Fibroblast of lung (primary cell): ENCODE results near the gene APOBR.

Source experiments
- EZH2 ChIP-seq: IDR thresholded peaks from 2 replicates; pipeline ENCODE4 v1.5.1; 2012; ENCODE audit warnings: low read length, control low read depth, mild to moderate bottlenecking; ENCODE audit errors: missing control alignments
- TF ChIP-seq, protein P1 (sequence below), 2 donors: IDR thresholded peaks in 1 of 2; conservative IDR thresholded peaks in 1 of 2; 1 replicate in 1 of 2; 2 replicates in 1 of 2; pipeline ENCODE4 v1.5.1; 2011 to 2012; ENCODE audit warnings: low read length in 2 of 2, control low read depth in 1 of 2, inconsistent platforms in 1 of 2, low read depth in 1 of 2, mild to moderate bottlenecking in 1 of 2

GRCh38 chr16:28502290-28502689 is 7.8 kb downstream of the APOBR start:
- TF ChIP-seq, protein P1, sequence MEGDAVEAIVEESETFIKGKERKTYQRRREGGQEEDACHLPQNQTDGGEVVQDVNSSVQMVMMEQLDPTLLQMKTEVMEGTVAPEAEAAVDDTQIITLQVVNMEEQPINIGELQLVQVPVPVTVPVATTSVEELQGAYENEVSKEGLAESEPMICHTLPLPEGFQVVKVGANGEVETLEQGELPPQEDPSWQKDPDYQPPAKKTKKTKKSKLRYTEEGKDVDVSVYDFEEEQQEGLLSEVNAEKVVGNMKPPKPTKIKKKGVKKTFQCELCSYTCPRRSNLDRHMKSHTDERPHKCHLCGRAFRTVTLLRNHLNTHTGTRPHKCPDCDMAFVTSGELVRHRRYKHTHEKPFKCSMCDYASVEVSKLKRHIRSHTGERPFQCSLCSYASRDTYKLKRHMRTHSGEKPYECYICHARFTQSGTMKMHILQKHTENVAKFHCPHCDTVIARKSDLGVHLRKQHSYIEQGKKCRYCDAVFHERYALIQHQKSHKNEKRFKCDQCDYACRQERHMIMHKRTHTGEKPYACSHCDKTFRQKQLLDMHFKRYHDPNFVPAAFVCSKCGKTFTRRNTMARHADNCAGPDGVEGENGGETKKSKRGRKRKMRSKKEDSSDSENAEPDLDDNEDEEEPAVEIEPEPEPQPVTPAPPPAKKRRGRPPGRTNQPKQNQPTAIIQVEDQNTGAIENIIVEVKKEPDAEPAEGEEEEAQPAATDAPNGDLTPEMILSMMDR (conservative IDR thresholded peaks at IDR 0.05 in 1 of 2, IDR thresholded peaks at IDR 0.05 in 1 of 2; ENCODE audit: low read depth in 1 of 2, low read length in 2 of 2): no peak
- TF ChIP-seq EZH2: no peak
